Medulla oblongata (tissue), 1 donor: Measurements from ENCODE around the gene PKP1.
A peak's percentile ranks its signal among the peaks of the same experiment; 100 is the strongest.

Source experiments
- DNase-seq: peaks from one replicate; pipeline ENCODE4 v3.0.0-alpha.2; 2015; ENCODE audit errors: extremely low spot score

The PKP1 gene

DNA sequence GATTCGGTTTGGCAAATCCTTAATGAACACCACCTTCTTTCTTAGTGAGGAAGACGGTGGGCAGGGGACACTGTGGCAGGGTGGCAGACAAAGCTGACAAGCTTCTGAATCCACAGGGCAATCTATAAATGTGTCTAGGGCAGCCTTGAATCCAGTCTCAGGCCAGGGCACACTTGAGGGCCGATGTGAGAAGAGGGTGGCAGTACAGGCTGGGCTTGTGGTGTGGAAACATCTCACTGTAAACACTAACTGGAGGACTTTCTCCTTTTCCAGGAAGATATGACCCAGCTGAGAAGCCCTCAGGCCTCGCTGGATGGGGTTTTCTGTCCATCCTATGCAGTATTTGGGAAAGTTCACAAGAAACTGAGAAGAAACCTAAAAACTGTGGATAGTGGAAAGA lies 46.5 kb downstream of the PKP1 start:
- no peak for DNase-seq

GRCh38 chr1:201330541-201330940 lies 47.2 kb downstream of the PKP1 start:
- DNase-seq, result no peak

DNA sequence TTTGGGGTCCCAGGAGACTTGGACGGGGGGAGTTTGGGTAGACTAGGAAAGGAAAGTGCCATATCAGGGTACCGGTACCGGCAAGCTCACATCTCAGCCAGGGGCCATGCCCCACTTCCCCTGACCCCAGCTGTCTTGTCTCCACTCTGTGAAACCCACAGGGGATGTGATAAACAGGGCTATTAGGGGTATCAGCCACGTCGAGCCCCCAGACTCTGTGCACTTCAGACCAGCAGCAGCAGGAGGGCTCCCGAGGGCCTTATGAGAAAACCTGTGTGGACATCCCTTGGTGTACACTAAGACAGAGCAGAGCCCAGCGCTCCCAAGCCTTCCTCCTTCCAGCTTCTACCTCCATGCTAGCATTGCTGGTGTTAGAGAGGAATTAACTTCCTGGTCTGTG lies 47.9 kb downstream of the PKP1 start:
- no peak for DNase-seq

GRCh38 chr1:201332021-201332420 lies 48.7 kb downstream of the PKP1 start:
- DNase-seq, result no peak

- DNase-seq, result no peak
These were observed 49.5 kb downstream of the PKP1 start for GRCh38 chr1:201332616-201333335.

- DNase-seq, result peak; percentile 9
These were observed 51.2 kb downstream of the PKP1 start for GRCh38 chr1:201334325-201335173.

DNA sequence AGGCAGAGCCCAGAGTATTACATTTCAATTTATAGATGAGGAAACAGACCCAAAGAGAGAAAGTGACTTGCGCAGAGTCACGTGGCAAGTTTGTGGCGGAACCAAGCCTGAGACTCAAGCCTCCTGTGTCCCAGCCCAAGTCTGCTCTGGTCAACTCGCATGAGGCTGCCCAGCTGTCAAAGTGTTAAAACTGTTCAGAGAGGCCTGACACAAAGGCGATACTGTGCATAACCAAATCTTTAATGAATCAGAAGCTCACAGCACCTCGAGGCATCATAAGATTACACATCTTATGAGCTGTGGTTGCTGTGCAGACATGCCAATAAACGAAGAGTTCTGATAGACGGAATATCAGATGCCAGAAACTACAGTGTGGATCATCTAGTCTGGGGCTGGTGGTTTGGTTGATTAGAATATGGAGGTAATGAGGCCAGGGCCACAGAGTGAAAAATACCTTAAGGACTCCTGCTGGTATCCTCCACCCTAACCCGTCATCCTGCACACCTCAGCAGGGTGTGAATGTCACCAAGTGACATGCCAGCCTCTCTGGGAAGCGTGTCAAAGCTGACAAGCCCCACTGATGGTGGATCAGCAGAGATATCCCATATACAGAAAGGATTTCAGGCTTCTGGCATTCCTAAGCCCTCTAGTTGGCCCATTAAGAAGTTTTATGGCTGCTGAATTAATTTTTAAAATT lies 52.0 kb downstream of the PKP1 start:
- DNase-seq, result no peak

GRCh38 chr1:201335901-201336300 lies 52.6 kb downstream of the PKP1 start:
- no peak for DNase-seq

- DNase-seq, result no peak
These were observed 53.6 kb downstream of the PKP1 start for GRCh38 chr1:201336711-201337450.

GRCh38 chr1:201341377-201341776 lies 58.1 kb downstream of the PKP1 start:
- no peak for DNase-seq

DNA sequence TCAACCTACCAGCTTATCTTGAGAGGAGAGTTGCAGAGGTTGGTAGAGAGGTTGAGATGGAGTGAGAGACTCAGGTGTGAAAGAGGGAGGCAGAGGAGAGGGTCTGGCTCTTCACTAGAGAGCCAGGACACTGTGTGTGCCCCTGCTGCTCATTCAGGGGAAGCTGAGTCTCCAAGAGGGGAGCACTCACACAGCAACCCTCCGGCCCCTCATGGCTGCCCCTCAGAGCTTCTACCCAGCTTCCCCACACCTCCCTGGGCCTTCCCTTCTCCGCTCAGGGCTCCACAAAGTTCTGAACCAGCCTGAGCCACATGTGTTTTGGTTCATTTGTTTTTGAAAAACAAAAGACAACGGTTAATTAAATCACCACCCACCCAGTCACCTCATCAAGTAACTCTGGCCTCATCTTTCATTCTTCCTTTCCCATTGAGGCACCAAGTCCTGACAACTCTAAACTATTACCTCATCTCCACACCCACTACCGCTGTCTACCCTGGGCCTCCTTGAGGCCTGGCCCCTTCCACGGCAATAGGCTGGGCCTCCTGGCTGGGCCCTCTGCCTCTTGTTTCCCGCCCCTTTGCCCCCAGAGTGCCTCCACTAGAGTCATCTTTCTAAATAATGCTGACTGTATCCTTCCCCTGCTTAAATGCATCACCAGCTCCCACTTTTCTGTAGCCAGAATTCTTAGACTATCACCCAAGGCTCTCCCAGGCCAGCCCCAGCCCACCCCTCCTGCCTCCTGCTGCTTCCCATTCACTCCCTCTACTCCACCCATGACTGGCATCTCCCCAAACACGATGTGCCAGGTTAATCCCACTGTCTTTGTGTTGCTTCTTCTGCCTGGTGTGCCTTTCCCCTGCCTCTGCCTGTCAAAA lies 61.1 kb downstream of the PKP1 start:
- DNase-seq, result no peak

GRCh38 chr1:201345081-201345355 lies 61.7 kb downstream of the PKP1 start:
- DNase-seq, result no peak

- peak; percentile 30 for DNase-seq
These were observed 63.1 kb downstream of the PKP1 start for GRCh38 chr1:201346337-201346939.

DNA sequence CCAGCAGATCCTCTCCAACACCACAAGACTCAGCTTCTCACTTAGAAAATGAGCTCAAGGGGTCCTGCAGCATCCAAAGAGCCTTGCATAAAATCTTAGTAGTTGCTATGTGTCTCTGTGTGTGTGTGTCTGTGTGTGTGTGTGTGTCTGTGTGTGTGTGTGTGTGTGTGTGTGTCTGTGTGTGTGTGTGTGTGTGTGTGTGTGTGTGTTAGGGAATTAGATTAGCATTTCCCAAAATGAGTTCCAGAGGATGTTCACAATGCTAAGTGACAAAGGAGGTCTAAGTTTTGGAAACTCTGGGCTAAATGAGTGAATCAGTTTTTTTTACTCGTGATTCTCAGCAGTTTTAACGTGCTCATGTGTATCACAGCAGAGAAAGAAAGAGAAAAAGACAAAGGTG lies 63.7 kb downstream of the PKP1 start:
- DNase-seq, result no peak

- DNase-seq, result no peak
These were observed 64.3 kb downstream of the PKP1 start for GRCh38 chr1:201347498-201348210.

- peak; percentile 11 for DNase-seq
These were observed 64.9 kb downstream of the PKP1 start for GRCh38 chr1:201348211-201348566.

GRCh38 chr1:201349092-201349491 lies 65.8 kb downstream of the PKP1 start:
- peak; percentile 27 for DNase-seq

DNA sequence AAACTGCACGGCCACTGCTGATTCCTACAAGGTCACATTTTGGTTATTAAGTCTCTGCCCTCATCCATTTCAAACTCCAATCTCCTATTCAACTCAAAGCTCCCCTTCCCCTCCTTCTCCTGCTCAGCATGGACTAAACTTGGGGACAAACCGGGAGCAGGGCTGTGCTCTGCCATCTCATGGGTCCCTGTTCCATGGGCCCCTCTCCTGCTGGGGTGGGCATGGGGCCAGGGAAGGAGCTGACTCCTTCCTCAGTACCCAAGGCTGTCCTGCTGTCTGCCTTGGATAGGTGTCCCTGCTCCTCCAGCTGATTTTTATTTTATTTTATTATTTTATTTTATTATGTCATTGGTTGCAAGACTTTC lies 67.0 kb downstream of the PKP1 start:
- no peak for DNase-seq

GRCh38 chr1:201350884-201351283 lies 67.6 kb downstream of the PKP1 start:
- DNase-seq, result no peak

GRCh38 chr1:201351617-201352016 lies 68.3 kb downstream of the PKP1 start:
- DNase-seq, result no peak
